VCaP (cell line): ENCODE measurements around the gene CEPT1.
A peak's percentile ranks its signal among the peaks of the same experiment; 100 is the strongest.

ENCODE experiments used
- H3K27ac ChIP-seq: fragments of 450-650 bp; 2 replicates; pipeline ENCODE4 v1.5.1; 2017
- TF ChIP-seq, protein P1 (sequence below): fragments of 450-650 bp; conservative IDR thresholded peaks from 2 replicates; pipeline ENCODE4 v1.5.1; 2017; ENCODE audit warnings: mild to moderate bottlenecking, moderate library complexity

The CEPT1 gene

DNA sequence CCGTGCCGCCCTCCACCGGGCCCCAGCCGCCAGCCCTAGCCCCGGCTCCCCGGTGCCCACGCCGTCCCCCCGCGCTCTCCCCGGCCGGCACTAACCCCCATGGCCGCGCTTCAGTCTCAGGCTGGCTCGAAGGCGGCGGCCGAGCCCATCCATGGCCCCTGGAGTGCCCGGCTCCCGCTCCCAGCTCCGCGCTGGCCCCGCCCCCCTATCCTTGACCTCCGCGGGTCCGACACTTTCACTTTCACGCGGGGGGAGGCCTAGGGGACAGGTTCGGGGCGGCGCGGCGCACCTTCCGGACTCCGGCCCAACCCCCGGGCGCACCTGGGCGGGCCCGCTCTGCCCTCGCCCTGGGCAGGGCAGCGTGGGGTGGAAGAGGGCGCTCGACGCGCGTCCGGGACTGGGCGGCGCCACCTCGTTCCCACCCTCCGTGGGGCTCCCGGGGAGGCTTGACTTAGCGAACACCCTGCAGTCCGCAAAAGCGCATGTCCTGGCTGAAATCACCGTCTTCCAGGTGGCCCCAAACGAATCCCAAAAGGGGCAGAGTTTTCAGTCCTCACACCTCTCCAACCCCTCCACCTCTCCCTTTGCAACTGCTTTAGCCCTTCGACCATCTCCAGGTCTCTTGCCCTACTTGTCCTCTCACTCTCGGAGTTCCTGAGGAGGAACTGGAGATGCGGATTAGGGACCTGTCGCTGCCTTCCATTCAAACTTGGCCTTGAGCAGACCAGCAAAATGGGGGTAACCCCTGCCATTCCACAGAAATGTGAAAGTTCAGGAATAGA lies 64.4 kb downstream of the CEPT1 start:
- peak overlapping the region; percentile 79 for H3K27ac ChIP-seq
- TF ChIP-seq, protein P1, sequence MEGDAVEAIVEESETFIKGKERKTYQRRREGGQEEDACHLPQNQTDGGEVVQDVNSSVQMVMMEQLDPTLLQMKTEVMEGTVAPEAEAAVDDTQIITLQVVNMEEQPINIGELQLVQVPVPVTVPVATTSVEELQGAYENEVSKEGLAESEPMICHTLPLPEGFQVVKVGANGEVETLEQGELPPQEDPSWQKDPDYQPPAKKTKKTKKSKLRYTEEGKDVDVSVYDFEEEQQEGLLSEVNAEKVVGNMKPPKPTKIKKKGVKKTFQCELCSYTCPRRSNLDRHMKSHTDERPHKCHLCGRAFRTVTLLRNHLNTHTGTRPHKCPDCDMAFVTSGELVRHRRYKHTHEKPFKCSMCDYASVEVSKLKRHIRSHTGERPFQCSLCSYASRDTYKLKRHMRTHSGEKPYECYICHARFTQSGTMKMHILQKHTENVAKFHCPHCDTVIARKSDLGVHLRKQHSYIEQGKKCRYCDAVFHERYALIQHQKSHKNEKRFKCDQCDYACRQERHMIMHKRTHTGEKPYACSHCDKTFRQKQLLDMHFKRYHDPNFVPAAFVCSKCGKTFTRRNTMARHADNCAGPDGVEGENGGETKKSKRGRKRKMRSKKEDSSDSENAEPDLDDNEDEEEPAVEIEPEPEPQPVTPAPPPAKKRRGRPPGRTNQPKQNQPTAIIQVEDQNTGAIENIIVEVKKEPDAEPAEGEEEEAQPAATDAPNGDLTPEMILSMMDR, result 0 out of 2 replicates have a peak, but pooled peaks have one; percentile 8

DNA sequence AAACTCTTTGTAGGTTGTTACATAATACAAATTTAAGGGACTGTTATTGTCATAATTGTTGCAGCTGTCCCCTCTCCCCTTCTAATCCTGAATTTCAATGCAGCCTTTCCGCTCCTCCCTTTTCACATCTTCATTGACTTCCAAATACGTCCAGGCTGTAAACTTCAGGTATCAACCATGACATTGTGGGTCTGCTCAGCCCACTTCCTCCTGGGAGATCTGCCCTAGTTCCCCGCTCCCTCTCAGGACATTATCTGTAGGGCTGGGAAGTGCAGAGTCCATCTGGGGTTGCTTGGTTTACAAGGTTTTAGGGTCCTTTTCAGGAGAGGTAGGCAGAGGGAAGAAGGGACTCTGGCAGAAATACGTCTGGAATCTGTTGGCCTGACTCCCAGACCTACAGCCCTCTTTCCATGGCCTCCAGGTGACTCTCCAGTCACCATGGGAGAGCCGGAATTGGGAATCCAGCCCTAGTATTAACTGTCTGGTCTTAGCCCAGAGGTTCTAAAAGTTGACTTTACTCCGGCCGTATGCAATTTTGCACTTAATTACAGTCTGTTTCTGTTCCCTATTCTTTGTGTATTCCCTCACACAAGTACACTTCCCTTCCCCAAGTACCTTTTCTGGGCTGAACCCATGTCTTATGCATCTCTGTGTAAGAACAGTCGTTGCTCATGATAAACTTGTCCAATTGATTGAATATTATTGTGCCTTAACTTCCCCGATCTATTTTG lies 65.1 kb downstream of the CEPT1 start:
- TF ChIP-seq, protein P1, result no peak
- H3K27ac ChIP-seq, result peak overlapping the region; percentile 79; the same call in 1 of the 2 replicates

DNA sequence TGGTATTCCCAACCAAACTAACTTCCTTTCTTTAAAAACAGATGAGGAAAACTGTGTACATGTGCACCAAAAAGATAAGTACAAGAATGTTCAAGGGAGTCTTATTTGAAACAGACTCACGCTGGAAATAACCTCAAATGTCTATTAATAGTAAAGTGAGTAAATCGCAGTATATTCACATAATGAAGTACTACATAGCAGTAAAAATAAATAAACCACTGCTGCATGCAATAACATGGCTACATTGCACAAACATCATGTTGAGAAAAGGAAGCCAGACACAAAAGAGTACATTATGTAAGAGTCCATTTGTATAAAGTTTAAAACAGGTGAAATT lies 65.7 kb downstream of the CEPT1 start:
- TF ChIP-seq, protein P1, result no peak
- H3K27ac ChIP-seq, result no peak overlapping the region

DNA sequence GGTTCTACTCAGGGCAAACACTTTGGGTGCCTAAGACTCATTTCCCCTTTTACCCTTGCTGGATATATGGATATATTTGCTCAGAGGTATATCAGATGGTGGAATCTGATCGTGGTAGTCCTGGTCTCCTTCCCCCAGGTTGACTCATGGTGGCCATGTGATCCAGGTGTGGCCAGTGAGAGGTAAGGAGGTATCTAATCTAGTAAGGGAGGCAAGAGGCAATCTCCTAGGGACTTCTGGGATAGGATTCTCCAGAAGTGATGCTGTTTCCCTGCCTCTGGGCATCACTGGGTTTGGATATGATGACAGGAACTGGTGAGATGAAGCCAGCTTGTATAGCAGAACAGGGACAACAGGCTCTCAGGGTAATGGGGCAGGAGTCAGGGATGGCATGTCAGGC lies 68.9 kb downstream of the CEPT1 start:
- TF ChIP-seq, protein P1, result no peak
- no peak overlapping the region for H3K27ac ChIP-seq

DNA sequence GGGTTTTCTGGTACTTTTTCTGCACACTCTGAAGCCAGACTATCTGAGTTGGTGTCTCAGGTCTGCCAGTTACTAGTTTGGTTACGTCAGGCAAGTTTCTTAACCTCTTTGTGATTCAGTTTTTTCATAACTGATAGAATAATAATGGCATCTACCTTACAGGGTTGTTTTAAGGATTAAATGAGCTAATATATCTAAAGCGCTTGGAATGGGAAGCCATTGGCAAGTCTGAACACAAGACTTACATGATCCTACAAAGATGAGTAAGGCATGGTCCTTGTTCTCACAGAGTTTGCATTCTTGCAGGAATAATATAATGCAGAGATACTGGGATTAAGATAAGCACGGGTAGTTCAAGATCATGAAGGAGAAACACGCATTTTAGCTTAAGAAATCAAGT lies 69.6 kb downstream of the CEPT1 start:
- TF ChIP-seq, protein P1, result no peak
- no peak overlapping the region for H3K27ac ChIP-seq

DNA sequence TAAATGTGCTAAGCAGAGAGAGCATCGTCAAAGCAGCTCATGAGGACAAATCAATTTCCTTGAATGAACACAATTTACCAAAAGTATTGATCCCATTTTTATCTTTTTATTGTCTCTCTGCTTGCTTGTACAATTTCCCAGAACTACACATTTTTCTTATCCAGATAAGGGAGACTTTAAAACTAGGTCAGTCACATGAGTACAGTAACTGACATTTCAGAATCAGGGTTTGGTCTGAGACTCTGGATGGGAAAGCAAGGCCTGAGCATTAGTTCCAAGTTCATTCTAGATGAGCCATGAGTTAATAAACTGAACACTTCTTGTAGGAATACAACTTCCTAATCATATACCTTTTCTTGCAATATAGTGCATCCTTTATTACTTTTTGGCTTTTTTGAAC lies 71.9 kb downstream of the CEPT1 start:
- TF ChIP-seq, protein P1, result no peak
- no peak overlapping the region for H3K27ac ChIP-seq

DNA sequence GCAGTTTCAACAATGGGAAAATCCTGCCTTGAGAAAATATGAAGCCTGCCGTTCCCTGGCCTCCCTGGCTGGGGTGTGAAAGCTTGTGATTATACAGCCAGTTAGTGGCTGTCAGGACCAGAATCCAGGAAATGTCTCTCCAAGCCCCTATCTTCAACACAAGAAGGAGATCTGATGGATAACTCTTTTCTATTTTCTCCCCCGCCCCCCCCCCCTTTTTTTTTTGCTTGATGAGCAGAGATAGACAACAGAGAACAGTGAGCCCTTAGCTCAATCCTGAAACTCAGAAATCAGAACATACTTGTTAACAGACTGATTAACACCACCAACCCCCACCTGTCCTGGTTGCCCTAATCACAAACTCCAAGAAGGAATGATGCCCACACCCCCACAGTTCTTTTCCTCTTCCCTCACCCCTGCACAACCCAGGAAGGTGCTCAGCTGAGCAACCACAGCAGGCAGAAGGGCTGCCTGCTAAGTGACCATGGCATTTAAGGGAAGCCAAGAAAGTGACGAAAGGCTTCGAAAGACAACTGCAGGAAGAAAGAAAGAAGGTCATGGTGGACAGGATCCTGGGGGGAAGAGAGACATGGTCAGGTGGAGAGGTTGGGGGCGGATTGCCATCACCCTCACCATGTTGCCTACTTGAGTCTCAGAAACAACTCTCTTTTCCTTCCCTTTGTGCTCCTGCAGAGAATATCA lies 72.8 kb downstream of the CEPT1 start:
- no peak overlapping the region for H3K27ac ChIP-seq
- TF ChIP-seq, protein P1, result no peak
